ENCODE measurements around the gene TBCD. TPM values are rescaled to one million over a fixed set of nuclear protein-coding genes. Genes with fewer than 3 reads are reported as not detected.

Gene TBCD
- total RNA-seq, 1 donor = 39.5 TPM

DNA sequence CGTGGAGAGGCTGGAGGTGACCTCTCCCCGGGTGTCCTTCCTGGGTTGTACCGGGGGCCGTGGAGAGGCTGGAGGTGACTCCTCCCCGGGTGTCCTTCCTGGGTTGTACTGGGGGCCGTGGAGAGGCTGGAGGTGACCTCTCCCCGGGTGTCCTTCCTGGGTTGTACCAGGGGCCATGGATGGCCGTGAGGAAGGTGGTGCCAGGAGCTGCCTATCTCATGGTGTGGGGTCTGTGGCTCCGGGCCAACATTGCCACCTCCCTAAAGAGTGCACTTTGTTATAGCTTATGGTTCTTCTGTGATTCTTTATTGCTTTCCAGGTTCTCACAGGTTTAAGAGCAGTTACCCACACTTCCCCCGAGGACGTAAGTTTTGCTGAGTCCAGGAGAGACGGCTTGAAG lies 174.2 kb downstream of the TBCD start:
- no peak for DNase-seq (ENCODE audit: low read depth)
- TF ChIP-seq CTCF (IDR thresholded peaks at IDR 0.05; ENCODE audit: insufficient read depth, low read length) = no peak
- no peak overlapping the region for H3K4me3 ChIP-seq (ENCODE audit: low read depth, low read length)

GRCh38 chr17:82926716-82927115 lies 174.9 kb downstream of the TBCD start:
- no peak overlapping the region for H3K4me3 ChIP-seq (ENCODE audit: low read depth, low read length)
- TF ChIP-seq CTCF (IDR thresholded peaks at IDR 0.05; ENCODE audit: insufficient read depth, low read length) = no peak
- DNase-seq (ENCODE audit: low read depth) = no peak

GRCh38 chr17:82927311-82927660 lies 175.4 kb downstream of the TBCD start:
- no peak overlapping the region for H3K4me3 ChIP-seq (ENCODE audit: low read depth, low read length)
- no peak for DNase-seq (ENCODE audit: low read depth)
- no peak for TF ChIP-seq CTCF (IDR thresholded peaks at IDR 0.05; ENCODE audit: insufficient read depth, low read length)

- no peak for DNase-seq (ENCODE audit: low read depth)
- H3K4me3 ChIP-seq (ENCODE audit: low read depth, low read length) = no peak overlapping the region
- TF ChIP-seq CTCF (IDR thresholded peaks at IDR 0.05; ENCODE audit: insufficient read depth, low read length) = no peak
These were observed 176.1 kb downstream of the TBCD start for GRCh38 chr17:82927661-82928601.

DNA sequence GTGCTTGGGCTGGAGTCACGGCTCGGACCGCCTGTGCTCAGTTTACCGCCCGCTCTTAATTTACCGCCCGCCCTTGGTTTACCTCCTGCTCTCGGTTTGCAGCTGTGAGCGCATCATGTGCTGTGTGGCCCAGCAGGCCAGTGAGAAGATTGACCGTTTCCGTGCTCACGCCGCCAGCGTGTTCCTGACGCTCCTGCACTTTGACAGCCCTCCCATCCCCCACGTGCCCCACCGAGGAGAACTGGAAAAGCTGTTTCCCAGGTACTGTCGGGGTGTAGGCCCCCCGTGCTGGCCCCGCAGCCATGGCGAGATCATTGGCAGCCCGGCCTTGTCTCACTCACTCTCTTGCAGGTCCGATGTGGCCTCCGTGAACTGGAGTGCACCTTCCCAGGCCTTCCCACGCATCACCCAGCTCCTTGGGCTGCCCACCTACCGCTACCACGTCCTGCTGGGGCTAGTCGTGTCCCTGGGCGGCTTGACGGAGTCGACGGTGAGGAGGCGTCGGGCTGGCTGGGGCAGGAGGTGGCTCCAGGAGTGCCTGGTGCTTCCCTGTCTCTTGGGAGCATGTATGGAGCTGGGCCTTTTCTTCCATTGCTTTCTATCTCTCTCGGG lies 177.3 kb downstream of the TBCD start:
- no peak for TF ChIP-seq CTCF (IDR thresholded peaks at IDR 0.05; ENCODE audit: insufficient read depth, low read length)
- H3K4me3 ChIP-seq (ENCODE audit: low read depth, low read length) = no peak overlapping the region
- no peak for DNase-seq (ENCODE audit: low read depth)

DNA sequence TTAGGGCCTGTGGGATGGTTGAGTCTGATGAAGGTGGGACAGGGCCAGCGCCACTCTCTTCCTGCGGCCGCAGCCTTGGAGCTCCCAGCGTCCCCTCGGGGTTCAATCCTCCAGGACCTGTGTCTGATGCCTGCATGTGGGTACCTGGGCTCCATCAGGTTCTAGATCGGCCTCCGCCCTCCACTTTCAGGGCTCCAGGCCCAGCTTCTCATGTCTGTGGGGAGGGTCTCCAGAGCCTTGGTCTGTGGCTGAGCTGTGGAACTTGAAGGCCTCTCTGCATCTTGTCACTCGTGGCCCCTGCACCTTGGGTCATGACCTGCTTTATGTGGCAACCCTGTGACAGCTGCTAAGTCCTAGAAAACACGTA lies 177.8 kb downstream of the TBCD start:
- TF ChIP-seq CTCF (IDR thresholded peaks at IDR 0.05; ENCODE audit: insufficient read depth, low read length) = no peak
- no peak for DNase-seq (ENCODE audit: low read depth)
- H3K4me3 ChIP-seq (ENCODE audit: low read depth, low read length) = no peak overlapping the region
